Ishikawa (cell line): ENCODE measurements around the gene PRRC2B.

Experiments used
- CEBPB ChIP-seq: IDR thresholded peaks from 2 replicates; pipeline ENCODE4 v1.6.1; 2012
- CREB1 ChIP-seq: IDR thresholded peaks from 2 replicates; pipeline ENCODE4 v1.6.1; 2012; ENCODE audit warnings: low read depth
- EGR1 ChIP-seq: IDR thresholded peaks from 2 replicates; pipeline ENCODE4 v1.6.1; 2012
- EP300 ChIP-seq: IDR thresholded peaks from 2 replicates; pipeline ENCODE4 v1.6.1; 2012; ENCODE audit warnings: borderline replicate concordance
- FOXM1 ChIP-seq: IDR thresholded peaks from 2 replicates; pipeline ENCODE4 v1.6.1; 2012; ENCODE audit warnings: low read depth, borderline replicate concordance
- NFIC ChIP-seq: IDR thresholded peaks from 2 replicates; pipeline ENCODE4 v1.6.1; 2012
- RAD21 ChIP-seq: IDR thresholded peaks from 2 replicates; pipeline ENCODE4 v1.6.1; 2012; ENCODE audit warnings: low read depth
- TAF1 ChIP-seq: IDR thresholded peaks from 2 replicates; pipeline ENCODE4 v1.6.1; 2012; ENCODE audit warnings: low read depth, mild to moderate bottlenecking
- TCF12 ChIP-seq: IDR thresholded peaks from 2 replicates; pipeline ENCODE4 v1.6.1; 2012; ENCODE audit warnings: low read depth
- TEAD4 ChIP-seq: IDR thresholded peaks from 2 replicates; pipeline ENCODE4 v1.6.1; 2012
- YY1 ChIP-seq: IDR thresholded peaks from 2 replicates; pipeline ENCODE4 v1.6.1; 2012; ENCODE audit warnings: low read depth
- ZBTB7A ChIP-seq: IDR thresholded peaks from 2 replicates; pipeline ENCODE4 v1.6.1; 2012; ENCODE audit warnings: low read depth
- TF ChIP-seq, protein P1 (sequence below): IDR thresholded peaks from 2 replicates; pipeline ENCODE4 v1.6.1; 2012
- TF ChIP-seq, protein P2 (sequence below): IDR thresholded peaks from 2 replicates; pipeline ENCODE4 v1.6.1; 2012; ENCODE audit warnings: low read depth, mild to moderate bottlenecking
- TF ChIP-seq, protein P3 (sequence below): IDR thresholded peaks from 2 replicates; pipeline ENCODE4 v1.6.1; 2012

Gene PRRC2B

DNA sequence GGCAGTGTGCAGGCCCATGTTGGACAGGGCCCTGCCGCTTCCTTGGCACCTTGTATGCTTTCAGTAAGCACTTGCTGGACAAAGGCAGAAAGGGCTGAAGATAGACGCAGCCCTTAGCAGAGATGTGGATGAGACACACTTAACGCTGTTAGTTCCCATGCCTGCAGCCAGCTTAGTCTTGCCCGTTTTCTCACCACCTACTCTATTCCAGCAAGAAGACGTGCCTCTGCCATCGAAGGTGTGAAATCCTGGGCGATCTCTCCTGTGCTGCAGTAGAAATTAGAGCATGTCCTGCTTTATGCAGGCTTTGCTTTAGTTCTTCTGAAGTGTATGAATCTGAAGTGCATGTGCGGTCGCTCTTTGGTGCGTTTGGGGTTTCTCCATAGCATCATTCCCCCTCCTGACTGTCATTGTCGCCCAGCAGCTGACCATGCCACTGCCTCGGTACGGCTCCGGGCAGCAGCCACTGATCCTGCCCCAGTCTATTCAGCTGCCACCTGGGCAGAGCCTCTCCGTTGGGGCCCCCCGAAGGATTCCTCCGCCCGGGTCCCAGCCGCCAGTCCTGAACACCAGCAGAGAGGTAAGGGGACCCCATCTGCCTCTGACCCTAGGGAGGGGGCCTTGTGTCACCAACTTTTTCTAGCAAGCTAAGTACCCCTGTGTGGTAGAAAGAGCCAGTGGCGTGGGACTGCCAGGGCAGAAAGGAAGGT, 97.3 kb downstream of the PRRC2B start:
- no peak for TF ChIP-seq YY1
- no peak for TF ChIP-seq CEBPB
- no peak for TF ChIP-seq TAF1
- no peak for TF ChIP-seq TCF12
- TF ChIP-seq ZBTB7A: no peak
- TF ChIP-seq EGR1: no peak

DNA sequence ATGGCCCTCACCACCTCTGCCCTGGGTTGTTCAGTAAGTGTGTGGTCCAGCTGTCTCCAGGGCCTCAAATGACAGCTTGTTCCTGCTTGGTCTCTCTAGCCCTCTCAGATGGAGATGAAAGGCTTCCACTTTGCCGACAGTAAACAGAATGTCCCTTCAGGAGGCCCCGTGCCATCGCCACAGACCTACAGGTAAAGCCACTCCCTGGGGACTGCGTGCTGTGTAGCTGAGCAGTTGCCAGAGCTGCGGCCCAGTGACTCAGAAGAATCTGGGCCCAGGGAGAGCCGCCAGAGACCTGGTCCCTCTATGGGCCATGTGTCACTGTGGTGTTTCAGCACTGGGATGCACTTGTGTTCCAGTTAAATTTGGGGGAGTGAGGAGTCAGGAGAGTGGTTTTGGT, 98.2 kb downstream of the PRRC2B start:
- TF ChIP-seq TCF12: no peak
- TF ChIP-seq, protein P1, sequence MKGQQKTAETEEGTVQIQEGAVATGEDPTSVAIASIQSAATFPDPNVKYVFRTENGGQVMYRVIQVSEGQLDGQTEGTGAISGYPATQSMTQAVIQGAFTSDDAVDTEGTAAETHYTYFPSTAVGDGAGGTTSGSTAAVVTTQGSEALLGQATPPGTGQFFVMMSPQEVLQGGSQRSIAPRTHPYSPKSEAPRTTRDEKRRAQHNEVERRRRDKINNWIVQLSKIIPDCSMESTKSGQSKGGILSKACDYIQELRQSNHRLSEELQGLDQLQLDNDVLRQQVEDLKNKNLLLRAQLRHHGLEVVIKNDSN: no peak
- TF ChIP-seq YY1: no peak
- no peak for TF ChIP-seq EGR1
- no peak for TF ChIP-seq TEAD4
- no peak for TF ChIP-seq NFIC
- TF ChIP-seq, protein P2, sequence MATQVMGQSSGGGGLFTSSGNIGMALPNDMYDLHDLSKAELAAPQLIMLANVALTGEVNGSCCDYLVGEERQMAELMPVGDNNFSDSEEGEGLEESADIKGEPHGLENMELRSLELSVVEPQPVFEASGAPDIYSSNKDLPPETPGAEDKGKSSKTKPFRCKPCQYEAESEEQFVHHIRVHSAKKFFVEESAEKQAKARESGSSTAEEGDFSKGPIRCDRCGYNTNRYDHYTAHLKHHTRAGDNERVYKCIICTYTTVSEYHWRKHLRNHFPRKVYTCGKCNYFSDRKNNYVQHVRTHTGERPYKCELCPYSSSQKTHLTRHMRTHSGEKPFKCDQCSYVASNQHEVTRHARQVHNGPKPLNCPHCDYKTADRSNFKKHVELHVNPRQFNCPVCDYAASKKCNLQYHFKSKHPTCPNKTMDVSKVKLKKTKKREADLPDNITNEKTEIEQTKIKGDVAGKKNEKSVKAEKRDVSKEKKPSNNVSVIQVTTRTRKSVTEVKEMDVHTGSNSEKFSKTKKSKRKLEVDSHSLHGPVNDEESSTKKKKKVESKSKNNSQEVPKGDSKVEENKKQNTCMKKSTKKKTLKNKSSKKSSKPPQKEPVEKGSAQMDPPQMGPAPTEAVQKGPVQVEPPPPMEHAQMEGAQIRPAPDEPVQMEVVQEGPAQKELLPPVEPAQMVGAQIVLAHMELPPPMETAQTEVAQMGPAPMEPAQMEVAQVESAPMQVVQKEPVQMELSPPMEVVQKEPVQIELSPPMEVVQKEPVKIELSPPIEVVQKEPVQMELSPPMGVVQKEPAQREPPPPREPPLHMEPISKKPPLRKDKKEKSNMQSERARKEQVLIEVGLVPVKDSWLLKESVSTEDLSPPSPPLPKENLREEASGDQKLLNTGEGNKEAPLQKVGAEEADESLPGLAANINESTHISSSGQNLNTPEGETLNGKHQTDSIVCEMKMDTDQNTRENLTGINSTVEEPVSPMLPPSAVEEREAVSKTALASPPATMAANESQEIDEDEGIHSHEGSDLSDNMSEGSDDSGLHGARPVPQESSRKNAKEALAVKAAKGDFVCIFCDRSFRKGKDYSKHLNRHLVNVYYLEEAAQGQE: no peak
- TF ChIP-seq TAF1: no peak

DNA sequence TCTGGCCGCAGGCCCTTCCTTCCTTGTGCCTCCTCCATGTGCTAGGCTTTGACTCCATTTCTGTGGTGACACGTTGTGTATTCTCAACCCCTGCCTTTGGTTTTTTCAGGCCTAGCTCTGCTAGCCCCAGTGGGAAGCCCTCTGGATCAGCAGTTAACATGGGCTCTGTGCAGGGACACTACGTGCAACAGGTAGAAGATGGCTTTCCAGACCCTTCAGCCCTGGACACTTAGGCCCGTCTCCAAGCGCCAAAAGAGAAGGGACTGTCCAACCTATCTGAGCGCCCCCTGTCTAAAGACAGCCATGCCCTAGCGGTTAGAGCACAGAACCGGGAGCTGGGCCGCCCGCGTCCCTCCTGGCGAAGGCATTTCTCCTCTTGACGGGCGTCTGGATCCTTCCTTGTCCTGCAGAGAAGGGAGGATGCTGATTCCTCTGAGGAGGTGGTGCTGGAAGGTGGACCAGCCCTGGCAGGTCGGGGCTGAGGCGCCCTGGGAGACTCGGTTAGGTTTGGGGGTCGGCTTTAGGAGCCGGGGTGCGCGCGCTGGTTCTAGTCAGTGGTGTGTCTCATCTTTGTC, 100.5 kb downstream of the PRRC2B start:
- no peak for TF ChIP-seq CEBPB
- TF ChIP-seq, protein P1: no peak
- TF ChIP-seq EGR1: no peak
- no peak for TF ChIP-seq RAD21
- TF ChIP-seq EP300: no peak
- no peak for TF ChIP-seq FOXM1
- no peak for TF ChIP-seq TCF12
- TF ChIP-seq TEAD4: no peak
- TF ChIP-seq, protein P2: no peak
- TF ChIP-seq ZBTB7A: no peak
- no peak for TF ChIP-seq TAF1
- TF ChIP-seq NFIC: no peak
- no peak for TF ChIP-seq CREB1
- TF ChIP-seq, protein P3, sequence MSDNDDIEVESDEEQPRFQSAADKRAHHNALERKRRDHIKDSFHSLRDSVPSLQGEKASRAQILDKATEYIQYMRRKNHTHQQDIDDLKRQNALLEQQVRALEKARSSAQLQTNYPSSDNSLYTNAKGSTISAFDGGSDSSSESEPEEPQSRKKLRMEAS: no peak

DNA sequence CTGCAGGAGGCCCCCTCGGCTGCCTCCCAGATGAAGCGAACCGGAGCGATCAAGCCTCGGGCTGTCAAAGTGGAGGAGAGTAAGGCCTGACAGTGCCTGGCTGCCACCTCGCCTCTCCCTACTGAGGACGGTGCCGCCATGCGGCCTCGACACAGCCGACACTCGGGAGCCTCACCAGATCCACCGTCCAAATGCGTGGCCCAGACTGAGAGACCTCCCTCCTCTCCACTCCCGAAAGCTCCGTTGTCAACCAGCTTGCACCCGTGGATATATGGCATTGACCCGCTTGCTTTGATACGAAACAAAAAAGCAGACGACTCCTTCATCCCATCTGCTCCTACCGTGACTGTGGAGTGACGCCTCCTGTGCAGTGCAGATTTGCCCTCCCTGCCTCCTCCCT, 101.9 kb downstream of the PRRC2B start:
- no peak for TF ChIP-seq FOXM1
- TF ChIP-seq TCF12: no peak
- TF ChIP-seq TEAD4: no peak
- TF ChIP-seq, protein P3: no peak
- TF ChIP-seq ZBTB7A: no peak
- no peak for TF ChIP-seq EP300

DNA sequence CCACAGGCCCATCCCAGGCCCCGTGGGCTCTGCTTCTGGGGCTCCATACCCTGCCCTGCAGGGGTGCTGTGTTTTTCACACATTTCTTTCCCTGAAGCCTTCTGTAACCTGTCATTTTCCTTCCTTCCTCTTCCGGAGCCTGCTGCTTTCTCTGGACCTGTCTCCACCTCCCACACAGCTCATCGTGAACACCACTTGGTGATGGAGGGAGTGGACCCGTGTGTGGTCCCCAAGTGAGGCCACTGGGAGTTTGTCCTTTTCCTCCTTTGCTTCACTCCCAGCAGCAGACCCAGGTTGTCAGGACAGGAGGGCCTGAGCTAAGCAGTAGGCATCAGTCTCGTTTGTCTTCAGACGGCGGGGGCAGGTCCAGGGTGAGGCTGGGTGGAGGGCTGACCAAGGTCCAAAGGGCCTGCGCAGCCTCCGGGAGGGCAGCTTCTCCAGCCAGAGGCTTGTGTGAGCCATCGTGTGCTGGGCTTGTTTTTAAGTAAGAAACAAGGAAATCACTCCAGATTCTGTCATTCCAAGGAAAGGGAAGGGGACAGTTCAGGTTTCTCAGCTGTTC, 103.0 kb downstream of the PRRC2B start:
- no peak for TF ChIP-seq CEBPB
- TF ChIP-seq NFIC: no peak
- no peak for TF ChIP-seq TEAD4
- no peak for TF ChIP-seq FOXM1
- TF ChIP-seq TCF12: no peak
- no peak for TF ChIP-seq CREB1
- TF ChIP-seq RAD21: no peak
- TF ChIP-seq TAF1: no peak
- TF ChIP-seq, protein P2: no peak
- no peak for TF ChIP-seq YY1
